ENCODE results near the gene BORA.

BORA gene

GRCh38 chr13:72726726-72727416, 852 bp upstream of the BORA start:
- TF ChIP-seq CTCF (IDR thresholded peaks at IDR 0.05; ENCODE audit: low read depth, low read length) = no peak
- peak in 1 of 2 donors; percentile 12 for DNase-seq (ENCODE audit: low read depth in 2 of 2)
- H3K4me3 ChIP-seq (replicated peaks in 1 of 2; ENCODE audit: low read depth in 2 of 2, low read length in 2 of 2) = peak overlapping the region; percentile 98 to 100

- no peak for TF ChIP-seq CTCF (IDR thresholded peaks at IDR 0.05; ENCODE audit: low read depth, low read length)
- H3K4me3 ChIP-seq (replicated peaks in 1 of 2; ENCODE audit: low read depth in 2 of 2, low read length in 2 of 2) = peak overlapping the region; percentile 98 to 100
- DNase-seq (ENCODE audit: low read depth in 2 of 2) = no peak
Observed at GRCh38 chr13:72728290-72728605, 525 bp downstream of the BORA start.

DNA sequence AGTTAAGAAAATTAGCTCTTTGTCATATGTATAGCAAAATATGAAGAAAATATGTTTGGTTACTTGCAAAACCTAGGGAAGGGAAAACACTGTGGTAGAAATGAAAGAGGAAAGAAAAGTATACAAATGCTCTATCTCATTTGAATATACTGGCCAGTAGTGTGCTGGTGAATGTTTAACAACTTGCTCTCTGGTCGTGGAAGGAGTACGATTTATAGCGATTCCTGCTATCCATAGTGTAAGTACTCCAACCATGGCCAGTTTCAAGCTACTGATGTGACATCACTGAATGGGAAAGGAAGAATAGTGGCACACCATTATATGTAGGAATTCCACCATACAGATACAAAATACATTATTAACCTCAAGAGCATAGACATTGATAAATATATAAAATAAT, 9.3 kb downstream of the BORA start:
- no peak overlapping the region for H3K4me3 ChIP-seq (replicated peaks in 1 of 2; ENCODE audit: low read depth in 2 of 2, low read length in 2 of 2)
- DNase-seq (ENCODE audit: low read depth in 2 of 2) = no peak
- TF ChIP-seq CTCF (IDR thresholded peaks at IDR 0.05; ENCODE audit: low read depth, low read length) = no peak

- DNase-seq (ENCODE audit: low read depth in 2 of 2) = no peak
- no peak overlapping the region for H3K4me3 ChIP-seq (replicated peaks in 1 of 2; ENCODE audit: low read depth in 2 of 2, low read length in 2 of 2)
- no peak for TF ChIP-seq CTCF (IDR thresholded peaks at IDR 0.05; ENCODE audit: low read depth, low read length)
Observed at GRCh38 chr13:72740015-72740414, 12.3 kb downstream of the BORA start.

GRCh38 chr13:72745260-72745659, 17.5 kb downstream of the BORA start:
- no peak for DNase-seq (ENCODE audit: low read depth in 2 of 2)
- no peak for TF ChIP-seq CTCF (IDR thresholded peaks at IDR 0.05; ENCODE audit: low read depth, low read length)
- no peak overlapping the region for H3K4me3 ChIP-seq (replicated peaks in 1 of 2; ENCODE audit: low read depth in 2 of 2, low read length in 2 of 2)

GRCh38 chr13:72751220-72751619, 23.5 kb downstream of the BORA start:
- TF ChIP-seq CTCF (IDR thresholded peaks at IDR 0.05; ENCODE audit: low read depth, low read length) = no peak
- no peak overlapping the region for H3K4me3 ChIP-seq (replicated peaks in 1 of 2; ENCODE audit: low read depth in 2 of 2, low read length in 2 of 2)
- DNase-seq (ENCODE audit: low read depth in 2 of 2) = no peak

DNA sequence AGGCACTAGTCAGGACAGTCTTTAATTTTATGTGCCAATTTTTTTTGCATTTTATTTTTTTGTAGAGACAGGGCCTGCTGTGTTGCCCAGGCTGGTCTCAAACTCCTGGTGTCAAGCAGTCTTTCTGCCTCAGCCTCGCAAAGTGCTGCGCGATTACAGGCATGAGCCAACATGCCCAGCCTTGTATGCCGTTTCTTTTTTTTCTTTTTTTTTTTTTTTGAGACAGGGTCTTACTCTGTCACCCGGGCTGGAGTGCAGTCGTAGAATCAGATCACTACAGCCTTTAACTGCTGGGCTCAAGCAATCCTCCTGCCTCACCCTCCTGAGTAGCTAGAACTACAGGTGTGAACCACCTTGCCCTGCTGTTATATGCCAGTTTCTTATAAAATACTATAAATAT, 26.4 kb downstream of the BORA start:
- H3K4me3 ChIP-seq (replicated peaks in 1 of 2; ENCODE audit: low read depth in 2 of 2, low read length in 2 of 2) = no peak overlapping the region
- no peak for TF ChIP-seq CTCF (IDR thresholded peaks at IDR 0.05; ENCODE audit: low read depth, low read length)
- no peak for DNase-seq (ENCODE audit: low read depth in 2 of 2)

Measured in cardiac fibroblast (primary cell).